Heart left ventricle (tissue), 13 donors: Measurements from ENCODE around the gene RTP3.

ENCODE experiments used
- POLR2A ChIP-seq, 2 donors: fragments of 450-650 bp; IDR thresholded peaks; one replicate each; pipeline ENCODE4 v1.6.1; 2017; ENCODE audit warnings: antibody characterized with exemption in 2 of 2, mild to moderate bottlenecking in 2 of 2, moderate library complexity in 2 of 2
- TF ChIP-seq, protein P1 (sequence below), 12 donors: fragments of 200-600 bp; sonication (generic) in 4 of 12; IDR thresholded peaks; one replicate each; pipeline versions ENCODE4 v1.5.0 to v1.8.0; 2018 to 2022; ENCODE audit warnings: antibody characterized with exemption in 12 of 12, mild to moderate bottlenecking in 5 of 12
- donor health status: ischemic (EF 13 %, LVEDD 7.1; RV severe dilation, severe dysfunction).
- donor health status: DM: no; HTN: yes; CAD: no.
- donor health status: DM: no; HTN: no; CAD: no.
- donor health status: ischemic (EF 25% LVEDD 6.9; RV normal size, moderate dysfunction).
- donor health status: ischemic (EF 25% LVEDD 5.7; RV mildly dilated, moderate dysfunction).
- donor health status: ischemic (EF 35%, LVEDD 5.7; RV mildly dilated, moderate dysfunction).
- donor health status: nonischemic (EF 11% LVEDD 7.7; RV severe dilation, severe dysfunction).
- donor health status: DM: yes; HTN: yes; CAD: no.
- donor health status: PGD.
- donor health status: ischemic (EF 29% LVEDD 5.4; RV normal size, mild dysfunction).
- donor health status: nonischemic (EF 23%, LVEDD 6.1; RV moderate dilation, normal function).

DNA sequence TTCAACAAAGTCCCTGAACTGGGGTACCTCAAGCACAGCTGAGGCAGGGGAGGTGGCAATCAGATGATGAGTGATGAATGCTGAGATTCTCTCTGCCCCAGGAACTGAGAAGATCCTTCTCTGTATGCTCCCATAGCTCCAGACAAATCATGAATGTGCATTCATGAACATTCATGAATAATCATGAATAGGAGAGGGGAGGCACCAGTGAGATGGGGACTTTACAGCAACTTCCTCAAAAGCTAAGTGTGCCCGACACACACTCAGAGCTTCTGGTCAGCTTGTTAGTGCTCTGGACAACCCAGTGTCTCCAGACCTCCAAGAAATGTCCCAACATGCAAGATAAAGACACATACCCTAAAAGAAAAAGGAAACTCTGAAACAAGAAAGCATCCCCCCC lies 44.1 kb downstream of the RTP3 start:
- no peak for TF ChIP-seq POLR2A (IDR thresholded peaks at IDR 0.05)
- TF ChIP-seq, protein P1, sequence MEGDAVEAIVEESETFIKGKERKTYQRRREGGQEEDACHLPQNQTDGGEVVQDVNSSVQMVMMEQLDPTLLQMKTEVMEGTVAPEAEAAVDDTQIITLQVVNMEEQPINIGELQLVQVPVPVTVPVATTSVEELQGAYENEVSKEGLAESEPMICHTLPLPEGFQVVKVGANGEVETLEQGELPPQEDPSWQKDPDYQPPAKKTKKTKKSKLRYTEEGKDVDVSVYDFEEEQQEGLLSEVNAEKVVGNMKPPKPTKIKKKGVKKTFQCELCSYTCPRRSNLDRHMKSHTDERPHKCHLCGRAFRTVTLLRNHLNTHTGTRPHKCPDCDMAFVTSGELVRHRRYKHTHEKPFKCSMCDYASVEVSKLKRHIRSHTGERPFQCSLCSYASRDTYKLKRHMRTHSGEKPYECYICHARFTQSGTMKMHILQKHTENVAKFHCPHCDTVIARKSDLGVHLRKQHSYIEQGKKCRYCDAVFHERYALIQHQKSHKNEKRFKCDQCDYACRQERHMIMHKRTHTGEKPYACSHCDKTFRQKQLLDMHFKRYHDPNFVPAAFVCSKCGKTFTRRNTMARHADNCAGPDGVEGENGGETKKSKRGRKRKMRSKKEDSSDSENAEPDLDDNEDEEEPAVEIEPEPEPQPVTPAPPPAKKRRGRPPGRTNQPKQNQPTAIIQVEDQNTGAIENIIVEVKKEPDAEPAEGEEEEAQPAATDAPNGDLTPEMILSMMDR (IDR thresholded peaks at IDR 0.05) = no peak
